Hepatocyte (in vitro differentiated cells): ENCODE data around the gene NPAS3. TPM values are rescaled to one million over a fixed set of nuclear protein-coding genes. Genes with fewer than 3 reads are reported as not detected.

Experiments used
- DNase-seq: peaks from one replicate; pipeline ENCODE4 v3.0.0-alpha.2; 2016; ENCODE audit warnings: low spot score
- H2AFZ ChIP-seq: fragments of 200-600 bp; sonication (generic); 2 replicates; pipeline ENCODE4 v1.6.0; 2016; ENCODE audit warnings: antibody characterized with exemption, mild to moderate bottlenecking
- H3K27ac ChIP-seq: fragments of 200-600 bp; sonication (generic); 2 replicates; pipeline ENCODE4 v1.5.1; 2016; ENCODE audit warnings: mild to moderate bottlenecking
- H3K27me3 ChIP-seq: fragments of 200-600 bp; sonication (generic); 2 replicates; pipeline ENCODE4 v1.6.1; 2016
- H3K36me3 ChIP-seq: fragments of 200-600 bp; sonication (generic); replicated peaks from 2 replicates; pipeline ENCODE4 v1.5.1; 2016; ENCODE audit warnings: low read depth; ENCODE audit not compliant: insufficient read depth
- H3K4me1 ChIP-seq: fragments of 200-600 bp; sonication (generic); 2 replicates; pipeline ENCODE4 v1.5.1; 2016; ENCODE audit warnings: mild to moderate bottlenecking, moderate library complexity; ENCODE audit not compliant: insufficient read depth
- H3K4me2 ChIP-seq: fragments of 200-600 bp; sonication (generic); 2 replicates; pipeline ENCODE4 v1.6.0; 2016
- H3K4me3 ChIP-seq: fragments of 200-600 bp; sonication (generic); 2 replicates; pipeline ENCODE4 v1.5.1; 2016; ENCODE audit warnings: mild to moderate bottlenecking
- H3K79me2 ChIP-seq: fragments of 200-600 bp; sonication (generic); 2 replicates; pipeline ENCODE4 v1.6.0; 2017; ENCODE audit warnings: mild to moderate bottlenecking
- H3K9me2 ChIP-seq: fragments of 200-600 bp; sonication (generic); replicated peaks from 2 replicates; pipeline ENCODE4 v1.6.0; 2017; ENCODE audit warnings: mild to moderate bottlenecking; ENCODE audit not compliant: insufficient read depth
- H3K9me3 ChIP-seq: fragments of 200-600 bp; sonication (generic); 2 replicates; pipeline ENCODE4 v1.5.1; 2016; ENCODE audit warnings: low read depth, mild to moderate bottlenecking
- H4K20me1 ChIP-seq: fragments of 200-600 bp; sonication (generic); 2 replicates; pipeline ENCODE4 v1.6.0; 2016; ENCODE audit warnings: mild to moderate bottlenecking; ENCODE audit not compliant: insufficient read depth, poor library complexity, severe bottlenecking
- CTCF ChIP-seq: fragments of 200-600 bp; sonication (generic); IDR thresholded peaks from 2 replicates; pipeline ENCODE4 v1.5.1; 2016; ENCODE audit warnings: antibody characterized with exemption, mild to moderate bottlenecking; ENCODE audit not compliant: poor library complexity
- EZH2 ChIP-seq: fragments of 200-600 bp; sonication (generic); IDR thresholded peaks from 2 replicates; pipeline ENCODE4 v1.6.1; 2016; ENCODE audit warnings: antibody characterized with exemption, mild to moderate bottlenecking, borderline replicate concordance
- EZH2phosphoT487 ChIP-seq: fragments of 200-600 bp; sonication (generic); IDR thresholded peaks from one replicate; pipeline ENCODE4 v1.6.1; 2018; ENCODE audit warnings: antibody characterized with exemption, mild to moderate bottlenecking, low read depth, moderate library complexity; ENCODE audit not compliant: unreplicated experiment, severe bottlenecking
- WGBS: methylation state at CpG from one replicate; pipeline ENCODE4 v1.1.6; 2016; ENCODE audit warnings: low lambda C conversion rate; ENCODE audit errors: missing lambda C conversion rate; 5-methylcytosine and 5-hydroxymethylcytosine counted together
- polyA plus RNA-seq: library from polyadenylated mRNA; unstranded; fragments of >200 nt; fragmentation: Nextera tagmentation; extraction: Ambion mirVana; gene quantifications from 2 replicates; pipeline ENCODE4 v1.2.1, GENCODE V29; 2016
- total RNA-seq: library from RNA; depleted of rRNA; stranded (reverse); fragments of >200 nt; gene quantifications from 2 replicates; pipeline ENCODE4 v1.2.3, GENCODE V29; 2014

Gene NPAS3
- total and polyA plus RNA-seq, 2 experiments from 2014 or later: 0.11 to 1.1 TPM

- WGBS: 67% methylated on average over 1 of the region's 1 CpG
- no peaks in the 10 kb centered on the region for H3K79me2 ChIP-seq
- no peak overlapping the region for H3K4me3 ChIP-seq
- H3K27me3 ChIP-seq: no peaks in the 10 kb centered on the region
- no peaks in the 10 kb centered on the region for H3K9me2 ChIP-seq
- no peak overlapping the region for H3K4me2 ChIP-seq
- no peaks in the 10 kb centered on the region for H4K20me1 ChIP-seq
- DNase-seq: no peak
- H3K4me1 ChIP-seq: no peaks in the 10 kb centered on the region
- no peaks in the 10 kb centered on the region for H3K36me3 ChIP-seq
- TF ChIP-seq EZH2: no peak
- no peak for TF ChIP-seq CTCF
- no peaks in the 10 kb centered on the region for H3K9me3 ChIP-seq
- no peak overlapping the region for H3K27ac ChIP-seq
- no peak overlapping the region for H2AFZ ChIP-seq
Observed at GRCh38 chr14:33747749-33748148, 809.1 kb downstream of the NPAS3 start.

DNA sequence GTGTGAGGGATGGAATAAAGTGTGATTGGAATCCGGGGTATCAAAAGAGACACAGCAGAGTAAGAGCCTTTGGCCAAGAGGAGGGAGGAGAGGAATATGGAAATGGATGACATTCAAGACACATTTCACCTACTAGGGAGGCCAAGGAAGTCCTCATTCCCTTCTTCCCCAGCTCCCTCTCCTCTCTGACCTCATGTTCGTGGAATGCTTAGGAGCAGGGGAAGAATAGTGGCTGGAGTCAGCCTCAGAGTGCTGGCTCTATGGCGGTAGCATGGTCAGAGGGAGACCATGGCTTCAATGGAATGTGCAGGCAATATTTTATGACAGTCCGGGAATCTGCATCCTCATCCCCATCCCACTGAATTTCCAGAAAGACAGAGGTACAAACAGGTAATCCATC, 815.6 kb downstream of the NPAS3 start:
- H3K4me2 ChIP-seq: no peak overlapping the region
- no peaks in the 10 kb centered on the region for H3K9me2 ChIP-seq
- no peak for DNase-seq
- no peaks in the 10 kb centered on the region for H4K20me1 ChIP-seq
- no peaks in the 10 kb centered on the region for H3K79me2 ChIP-seq
- H3K4me3 ChIP-seq: no peak overlapping the region
- no peak for TF ChIP-seq EZH2
- no peak for TF ChIP-seq CTCF
- WGBS: 76% methylated on average over 4 of the region's 4 CpGs
- no peaks in the 10 kb centered on the region for H3K36me3 ChIP-seq
- H3K9me3 ChIP-seq: no peaks in the 10 kb centered on the region
- no peaks in the 10 kb centered on the region for H3K27me3 ChIP-seq
- no peaks in the 10 kb centered on the region for H3K4me1 ChIP-seq
- H2AFZ ChIP-seq: no peak overlapping the region
- H3K27ac ChIP-seq: no peak overlapping the region

GRCh38 chr14:33755358-33755757, 816.7 kb downstream of the NPAS3 start:
- H4K20me1 ChIP-seq: no peaks in the 10 kb centered on the region

DNA sequence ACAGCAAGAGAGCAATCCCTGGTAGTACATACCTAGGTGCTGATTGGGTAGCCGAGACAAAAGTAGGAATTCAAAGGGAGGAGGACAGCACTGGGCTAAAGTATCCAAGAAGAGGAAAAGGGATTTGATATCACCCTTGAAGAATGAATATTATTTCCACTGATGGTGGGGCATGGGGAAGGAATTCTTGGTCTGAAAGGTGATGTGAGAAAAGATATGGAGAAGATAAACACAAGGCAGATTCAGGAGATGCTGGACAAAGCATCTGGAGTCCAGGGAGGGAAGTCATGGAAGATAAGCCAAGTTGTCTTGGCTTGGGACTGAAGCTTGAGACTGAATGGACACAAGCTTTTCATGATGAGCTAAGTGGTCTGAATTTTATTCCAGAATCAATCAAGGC, 818.2 kb downstream of the NPAS3 start:
- Histone ChIP-seq H3K27me3 (peaks cover 8% of the 10 kb centered on the region), H3K4me2 (no peak overlapping the region), H3K4me1 (no peaks in the 10 kb centered on the region), H3K4me3 (no peak overlapping the region), H3K9me3 (no peaks in the 10 kb centered on the region), H3K79me2 (no peaks in the 10 kb centered on the region), H3K9me2 (no peaks in the 10 kb centered on the region), H2AFZ (no peak overlapping the region), H3K27ac (no peak overlapping the region), H4K20me1 (no peaks in the 10 kb centered on the region), H3K36me3 (no peaks in the 10 kb centered on the region)
- no peak for DNase-seq
- WGBS: 95% methylated on average over 1 of the region's 1 CpG
- no peak for TF ChIP-seq EZH2
- TF ChIP-seq EZH2phosphoT487: no peak
- no peak for TF ChIP-seq CTCF

More at GRCh38 chr14:33755358-33755757, 816.7 kb downstream of the NPAS3 start:
- Histone ChIP-seq H3K4me1 (no peaks in the 10 kb centered on the region), H3K9me3 (no peaks in the 10 kb centered on the region), H3K79me2 (no peaks in the 10 kb centered on the region), H3K9me2 (no peaks in the 10 kb centered on the region), H2AFZ (no peak overlapping the region), H3K4me3 (no peak overlapping the region), H3K27me3 (no peaks in the 10 kb centered on the region), H3K36me3 (no peaks in the 10 kb centered on the region), H3K4me2 (no peak overlapping the region), H3K27ac (no peak overlapping the region)
- no peak for DNase-seq
- TF ChIP-seq EZH2 (no peak), EZH2phosphoT487 (no peak)
- 65% methylated on average over 5 of the region's 5 CpGs for WGBS
